Prostate gland (tissue), 2 donors: ENCODE measurements around the gene FASN. TPM values are rescaled to one million over a fixed set of nuclear protein-coding genes. Genes with fewer than 3 reads are reported as not detected.
"Not testable (repeated sequence)": the region's sequence is repeated elsewhere in the genome, so short reads cannot be mapped to it uniquely, and the experiment has no call there.

Source experiments
- DNase-seq: peaks from one replicate; pipeline ENCODE4 v3.0.0-alpha.2; 2019; ENCODE audit warnings: low spot score
- H3K27ac ChIP-seq, 2 donors: fragments of 200-600 bp; sonication (generic); 2 replicates each; pipeline ENCODE4 v1.5.1; 2017 to 2019
- H3K27me3 ChIP-seq: fragments of 200-600 bp; sonication (generic); replicated peaks from 2 replicates; pipeline ENCODE4 v1.5.1; 2019; ENCODE audit not compliant: insufficient read depth
- H3K36me3 ChIP-seq, 2 donors: fragments of 200-600 bp; sonication (generic); 1 replicate in 1 of 2; 2 replicates in 1 of 2; pipeline versions ENCODE4 v1.5.1 to v1.8.1; 2017 to 2019
- H3K4me1 ChIP-seq: fragments of 200-600 bp; sonication (generic); replicated peaks from 2 replicates; pipeline ENCODE4 v1.5.1; 2019
- H3K4me3 ChIP-seq, 2 donors: fragments of 200-600 bp; sonication (generic); 2 replicates each; pipeline ENCODE4 v1.5.1; 2017 to 2019
- H3K9me3 ChIP-seq: fragments of 200-600 bp; sonication (generic); 2 replicates; pipeline ENCODE4 v1.5.1; 2017
- CTCF ChIP-seq, 4 experiments: fragments of 200-600 bp in 2 of 4; fragments of 450-650 bp in 2 of 4; sonication (generic) in 2 of 4; IDR thresholded peaks; 1 replicate in 3 of 4; 2 replicates in 1 of 4; pipeline ENCODE4 v1.5.1; 2016 to 2019; ENCODE audit warnings: antibody characterized with exemption in 4 of 4, mild to moderate bottlenecking in 2 of 4, moderate library complexity in 2 of 4
- POLR2A ChIP-seq: fragments of 450-650 bp; IDR thresholded peaks from one replicate; pipeline ENCODE4 v1.6.1; 2016; ENCODE audit warnings: antibody characterized with exemption, mild to moderate bottlenecking
- POLR2AphosphoS5 ChIP-seq: sonication (generic); formaldehyde crosslinking; IDR thresholded peaks from one replicate; pipeline ENCODE4 v1.6.1; 2017; ENCODE audit warnings: antibody characterized with exemption
- WGBS: methylation state at CpG from one replicate; pipeline ENCODE4 v1.1.5; 2018; 5-methylcytosine and 5-hydroxymethylcytosine counted together
- intact Hi-C: fragments of 100-400 bp; cut with DNase I; formaldehyde crosslinking; loops from one replicate; pipeline ENCODE4 v1.14.2; 2022
- total RNA-seq, 2 donors: library from RNA; depleted of rRNA; stranded (reverse); fragments of >200 nt; gene quantifications; one replicate each; pipeline ENCODE4 v1.1.0, GENCODE V29; 2016

FASN gene
- total RNA-seq, 2 donors from 2014 or later, result 192 to 388 TPM

GRCh38 chr17:82043507-82043906 is 54.5 kb downstream of the FASN start:
- Histone ChIP-seq H3K4me1 (no peaks in the 10 kb centered on the region), H3K9me3 (no peaks in the 10 kb centered on the region), H3K4me3 (no peak overlapping the region), H3K27ac (no peak overlapping the region), H3K36me3 (peaks cover 0 to 10% of the 10 kb centered on the region in 2 donors), H3K27me3 (no peaks in the 10 kb centered on the region)
- intact Hi-C loops, result no loop called here
- no peak for TF ChIP-seq POLR2A
- no peak for TF ChIP-seq CTCF (IDR thresholded peaks at IDR 0.05)
- TF ChIP-seq POLR2AphosphoS5, result no peak
- WGBS, result 72% methylated on average over 15 of the region's 16 CpGs
- no peak for DNase-seq

DNA sequence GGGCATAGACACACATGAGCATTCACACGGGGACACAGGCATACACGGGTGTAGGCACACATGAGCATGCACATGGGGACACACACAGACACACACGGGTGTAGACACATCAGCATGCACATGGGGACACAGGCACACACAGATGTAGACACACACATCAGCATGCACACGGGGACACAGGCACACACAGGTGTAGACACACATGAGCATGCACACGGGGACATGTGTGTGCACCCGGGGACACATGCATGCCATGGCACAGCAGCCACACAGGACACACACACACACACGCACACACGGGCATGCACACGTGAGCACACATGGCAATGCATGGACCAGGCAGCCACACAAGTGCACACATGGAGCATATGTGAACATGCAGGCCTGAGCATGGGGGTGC is 55.4 kb downstream of the FASN start:
- no peak for TF ChIP-seq CTCF (IDR thresholded peaks at IDR 0.05)
- TF ChIP-seq POLR2A, result no peak
- intact Hi-C loops, result no loop called here
- DNase-seq, result no peak

GRCh38 chr17:82041144-82041814 is 56.8 kb downstream of the FASN start:
- no peak overlapping the region for H3K27ac ChIP-seq
- H3K27me3 ChIP-seq, result no peaks in the 10 kb centered on the region
- H3K9me3 ChIP-seq, result no peaks in the 10 kb centered on the region
- DNase-seq, result no peak
- WGBS, result 80% methylated on average over 17 of the region's 17 CpGs
- intact Hi-C loops, result no loop called here
- no peak for TF ChIP-seq POLR2A
- H3K36me3 ChIP-seq, result no peaks in the 10 kb centered on the region
- peaks cover 3% of the 10 kb centered on the region for H3K4me1 ChIP-seq
- no peak overlapping the region for H3K4me3 ChIP-seq

More for the DNA sequence above, 55.4 kb downstream of the FASN start:
- no peaks in the 10 kb centered on the region for H3K4me1 ChIP-seq
- no peaks in the 10 kb centered on the region for H3K9me3 ChIP-seq
- H3K27ac ChIP-seq, result no peak overlapping the region
- H3K36me3 ChIP-seq, result peaks cover 0 to 4% of the 10 kb centered on the region in 2 donors
- WGBS, result 96% methylated on average over 7 of the region's 9 CpGs
- H3K27me3 ChIP-seq, result no peaks in the 10 kb centered on the region
- H3K4me3 ChIP-seq, result no peak overlapping the region

DNA sequence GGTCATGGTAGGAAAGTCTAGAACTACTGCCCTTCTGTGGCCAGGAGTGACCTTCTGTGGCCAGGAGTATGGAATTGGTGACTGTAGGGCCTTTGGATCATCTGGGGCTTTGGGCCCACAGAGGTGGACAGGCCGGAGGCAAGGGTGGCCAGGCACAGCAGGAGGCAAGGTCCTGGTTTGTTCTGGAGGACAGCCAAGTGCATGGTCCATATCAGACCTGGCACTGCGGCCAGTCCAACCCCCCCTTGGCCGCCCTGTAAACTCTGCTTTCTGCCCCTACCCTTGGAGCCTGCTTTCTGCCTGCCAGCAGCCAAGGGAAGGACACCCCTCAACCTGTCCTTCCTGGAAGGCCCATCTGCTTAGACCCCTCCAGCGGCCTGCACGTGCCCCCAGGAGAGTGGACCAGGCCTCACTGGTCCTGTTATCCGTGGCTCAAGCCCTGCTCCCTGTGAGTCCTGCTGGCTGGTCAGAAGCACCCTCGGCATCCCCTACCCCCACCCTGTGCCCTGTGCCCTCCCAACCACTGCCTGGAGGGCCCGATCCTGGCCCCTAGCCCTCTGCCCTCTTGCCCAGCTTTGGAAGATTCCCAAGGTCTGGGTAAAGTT is 58.2 kb downstream of the FASN start:
- TF ChIP-seq POLR2AphosphoS5, result no peak
- no peak for TF ChIP-seq POLR2A
- no peak for TF ChIP-seq CTCF (IDR thresholded peaks at IDR 0.05)
- no peaks in the 10 kb centered on the region for H3K27me3 ChIP-seq
- no peak overlapping the region for H3K27ac ChIP-seq
- no peak for DNase-seq
- no peak overlapping the region for H3K4me3 ChIP-seq
- H3K4me1 ChIP-seq, result peaks cover 11% of the 10 kb centered on the region
- 87% methylated on average over 8 of the region's 8 CpGs for WGBS
- intact Hi-C loops, result loop anchor here (5.0 kb wide), 1 partner anchor 58 kb away; the partner anchor contains the start of gene FASN
- H3K9me3 ChIP-seq, result no peaks in the 10 kb centered on the region
- H3K36me3 ChIP-seq, result no peaks in the 10 kb centered on the region

GRCh38 chr17:82038796-82039409 is 59.1 kb downstream of the FASN start:
- not testable (repeated sequence) for DNase-seq, H3K4me3 ChIP-seq, H3K9me3 ChIP-seq, H3K27ac ChIP-seq, H3K36me3 ChIP-seq, H3K27me3 ChIP-seq
- WGBS, result 73% methylated on average over 16 of the region's 16 CpGs
- intact Hi-C loops, result loop anchor here (5.0 kb wide), 1 partner anchor 58 kb away; the partner anchor contains the start of gene FASN
- peaks cover 11% of the 10 kb centered on the region for H3K4me1 ChIP-seq
